GM12878 (cell line): Measurements from ENCODE around the gene ITGBL1. TPM values are rescaled to one million over a fixed set of nuclear protein-coding genes. Genes with fewer than 3 reads are reported as not detected.

Experiments
- ATAC-seq: fragments of 200-7000 bp; cut with Tn5 transposase; 3 replicates; pipeline ENCODE4 v1.9.1; 2020; ENCODE audit warnings: mild to moderate bottlenecking, moderate library complexity
- BruUV-seq: library from RNA; stranded (reverse); fragments of 400-500 nt; replicated peaks from 2 replicates; lab custom pipeline; 2021; lab: Mats Ljungman, UMichigan
- CTCF ChIA-PET: fragments of 300-600 bp; sonication (Branson Sonifier 250); formaldehyde crosslinking; extraction: SDS; loops from one replicate; lab custom pipeline; 2021; ENCODE audit warnings: inconsistent platforms; lab: Yijun Ruan, JAX
- POLR2A ChIA-PET: fragments of 350-600 bp; formaldehyde crosslinking; extraction: SDS; loops from one replicate; lab custom pipeline; 2021; ENCODE audit warnings: inconsistent platforms; lab: Charles Lee
- RAD21 ChIA-PET: fragments of 300-600 bp; sonication (Branson Sonifier 250); formaldehyde crosslinking; loops from one replicate; lab custom pipeline; 2023; ENCODE audit warnings: antibody characterized with exemption; ENCODE audit not compliant: unreplicated experiment; lab: Charles Lee
- SMC1A ChIA-PET: fragments of 300-600 bp; sonication (Branson Sonifier 250); formaldehyde crosslinking; loops from one replicate; lab custom pipeline; 2023; ENCODE audit not compliant: unreplicated experiment, uncharacterized antibody; lab: Charles Lee
- DNase-seq: peaks from one replicate; pipeline ENCODE4 v3.0.0-alpha.2; 2011; ENCODE audit warnings: low read depth, low spot score
- FAIRE-seq: peaks from 3 replicates; lab custom pipeline; 2011; peaks lifted over from hg19 to GRCh38; lab: Jason Lieb, UNC
- H2AFZ ChIP-seq: 2 replicates; pipeline ENCODE4 v1.6.0; 2011; ENCODE audit warnings: low read depth, low read length, control low read depth; ENCODE audit not compliant: control insufficient read depth
- H3K27ac ChIP-seq: 2 replicates; pipeline ENCODE4 v1.5.1; 2011; ENCODE audit warnings: control low read depth; ENCODE audit not compliant: control insufficient read depth, insufficient read depth
- H3K27me3 ChIP-seq, 2 experiments: replicated peaks in 1 of 2; 2 replicates each; pipeline versions ENCODE4 v1.6.0 to v1.6.1; 2011; ENCODE audit warnings: low read length in 1 of 2; ENCODE audit not compliant: control insufficient read depth in 2 of 2, insufficient read depth in 2 of 2
- H3K36me3 ChIP-seq, 2 experiments: 2 replicates each; pipeline ENCODE4 v1.5.1; 2011; ENCODE audit warnings: low read length in 1 of 2; ENCODE audit not compliant: control insufficient read depth in 2 of 2, insufficient read depth in 2 of 2
- H3K4me1 ChIP-seq: 2 replicates; pipeline ENCODE4 v1.6.1; 2011; ENCODE audit warnings: mild to moderate bottlenecking, low read length, moderate library complexity, mixed read lengths; ENCODE audit not compliant: control insufficient read depth, insufficient read depth
- H3K4me2 ChIP-seq: 2 replicates; pipeline ENCODE4 v1.6.0; 2011; ENCODE audit warnings: control low read depth; ENCODE audit not compliant: control insufficient read depth, insufficient read depth
- H3K4me3 ChIP-seq: fragments of 200-600 bp; sonication (generic); 2 replicates; pipeline ENCODE4 v1.5.1; 2016
- H3K79me2 ChIP-seq: 2 replicates; pipeline ENCODE4 v1.6.0; 2011; ENCODE audit warnings: low read length; ENCODE audit not compliant: control insufficient read depth, insufficient read depth
- H3K9ac ChIP-seq: 2 replicates; pipeline ENCODE4 v1.8.0; 2011; ENCODE audit warnings: low read length, control low read depth, mixed read lengths; ENCODE audit not compliant: control insufficient read depth, insufficient read depth
- H3K9me3 ChIP-seq: replicated peaks from 3 replicates; pipeline ENCODE4 v1.5.1; 2011; ENCODE audit warnings: mild to moderate bottlenecking, low read length; ENCODE audit not compliant: control insufficient read depth, insufficient read depth
- H4K20me1 ChIP-seq: 2 replicates; pipeline ENCODE4 v1.6.0; 2011; ENCODE audit not compliant: control insufficient read depth, insufficient read depth
- ESRRA ChIP-seq: IDR thresholded peaks from 2 replicates; pipeline ENCODE4 v1.6.1; 2012; ENCODE audit warnings: mild to moderate bottlenecking, low read length, improper control_type of control experiment
- KAT2A ChIP-seq: conservative IDR thresholded peaks from 2 replicates; pipeline ENCODE4 v1.6.1; 2011; ENCODE audit warnings: low read depth, low read length; ENCODE audit not compliant: control insufficient read depth
- POU2F2 ChIP-seq: IDR thresholded peaks from 3 replicates; pipeline ENCODE4 v1.6.1; 2011; ENCODE audit warnings: low read depth, mild to moderate bottlenecking, low read length, borderline replicate concordance
- SMAD1 ChIP-seq: fragments of 450-650 bp; IDR thresholded peaks from 2 replicates; pipeline ENCODE4 v1.6.1; 2018; ENCODE audit warnings: mild to moderate bottlenecking, low read depth; ENCODE audit not compliant: partially characterized antibody
- ZNF24 ChIP-seq: fragments of 450-650 bp; IDR thresholded peaks from 2 replicates; pipeline ENCODE4 v1.6.1; 2017; ENCODE audit warnings: antibody characterized with exemption, mild to moderate bottlenecking
- WGBS: methylation state at CpG from one replicate; pipeline ENCODE4 v1.1.6; 2016; ENCODE audit warnings: low lambda C conversion rate; ENCODE audit not compliant: insufficient replicate concordance, insufficient coverage; ENCODE audit errors: missing lambda C conversion rate; 5-methylcytosine and 5-hydroxymethylcytosine counted together
- in situ Hi-C: fragments of 300-500 bp; cut with MboI; formaldehyde crosslinking; loops from 9 replicates; pipeline ENCODE4 v1.14.3; 2018; ENCODE audit warnings: mixed read lengths
- intact Hi-C: fragments of 100-400 bp; cut with micrococcal nuclease; formaldehyde crosslinking; loops from one replicate; pipeline ENCODE4 v1.14.2; 2022; ENCODE audit not compliant: unreplicated experiment
- polyA plus RNA-seq, 11 experiments: library from polyadenylated mRNA; depleted of rRNA in 4 of 11; unstranded in 6 of 11; stranded (reverse) in 5 of 11; fragments of >200 nt; fragmentation: Nextera tagmentation in 4 of 11; fragmentation: Illumina TruSeq in 1 of 11; extraction: Ambion mirVana in 4 of 11; extraction: Trizol in 1 of 11; gene quantifications; 1 replicate in 1 of 11; 2 replicates in 10 of 11; pipeline versions ENCODE4 v1.2.1 to v1.2.3, GENCODE V29; 2011 to 2016; ENCODE audit warnings: inconsistent platforms in 2 of 11, missing spikeins in 2 of 11, low read depth in 1 of 11
- total RNA-seq, 4 experiments: library from RNA; depleted of rRNA in 3 of 4; stranded (reverse); fragments of >200 nt in 3 of 4; fragmentation: Illumina TruSeq in 1 of 4; extraction: Trizol in 1 of 4; gene quantifications; 2 replicates each; pipeline versions ENCODE4 v1.2.1 to v1.2.3, GENCODE V29; 2013 to 2021
- TF ChIP-seq, protein P1 (sequence below): fragments of 450-650 bp; IDR thresholded peaks from 2 replicates; pipeline ENCODE4 v1.6.1; 2017; ENCODE audit warnings: mild to moderate bottlenecking, moderate library complexity

The ITGBL1 gene
- total and polyA plus RNA-seq, 10 of the 15 experiments (the other 5 are each of a cell fraction or from before 2014, with no cell fraction given): 0.17 to 2.8 (median 0.28) TPM; not detected in 3

DNA sequence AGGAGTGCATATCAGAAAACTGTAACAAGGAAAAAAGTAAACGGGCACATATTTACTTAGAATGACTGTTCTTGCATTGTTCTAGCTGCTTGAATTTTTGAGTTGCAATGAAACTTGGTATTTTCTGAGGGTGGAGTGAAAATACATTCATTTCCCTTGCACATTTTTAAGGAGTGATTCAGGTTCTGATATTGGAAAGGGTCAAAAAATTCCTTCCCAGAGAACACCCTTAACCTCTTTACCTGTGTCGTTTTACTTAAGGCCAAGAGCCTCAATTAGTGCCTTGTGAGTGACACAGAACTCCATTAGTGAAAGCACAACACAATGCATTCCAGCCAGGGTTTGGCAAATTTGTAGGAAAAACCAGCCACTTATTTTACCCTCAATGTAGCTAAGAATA, 2.3 kb downstream of the ITGBL1 start:
- intact Hi-C loops (no loop called here), in situ Hi-C loops (no loop called here)
- SMC1A ChIA-PET: no interaction called here
- Histone ChIP-seq H3K4me1 (no peaks in the 10 kb centered on the region), H3K9me3 (no peaks in the 10 kb centered on the region), H3K27me3 (no peaks in the 10 kb centered on the region; a peak in 1 of 4 replicates), H4K20me1 (no peaks in the 10 kb centered on the region), H3K9ac (no peak overlapping the region), H3K4me2 (no peak overlapping the region), H3K36me3 (no peaks in the 10 kb centered on the region), H3K79me2 (no peaks in the 10 kb centered on the region), H3K27ac (no peak overlapping the region), H3K4me3 (no peak overlapping the region), H2AFZ (no peak overlapping the region)
- POLR2A ChIA-PET: no interaction called here
- DNase-seq: no peak
- RAD21 ChIA-PET: no interaction called here
- no peak for FAIRE-seq
- ATAC-seq: no peak
- no TSS peak for BruUV-seq
- TF ChIP-seq, protein P1, sequence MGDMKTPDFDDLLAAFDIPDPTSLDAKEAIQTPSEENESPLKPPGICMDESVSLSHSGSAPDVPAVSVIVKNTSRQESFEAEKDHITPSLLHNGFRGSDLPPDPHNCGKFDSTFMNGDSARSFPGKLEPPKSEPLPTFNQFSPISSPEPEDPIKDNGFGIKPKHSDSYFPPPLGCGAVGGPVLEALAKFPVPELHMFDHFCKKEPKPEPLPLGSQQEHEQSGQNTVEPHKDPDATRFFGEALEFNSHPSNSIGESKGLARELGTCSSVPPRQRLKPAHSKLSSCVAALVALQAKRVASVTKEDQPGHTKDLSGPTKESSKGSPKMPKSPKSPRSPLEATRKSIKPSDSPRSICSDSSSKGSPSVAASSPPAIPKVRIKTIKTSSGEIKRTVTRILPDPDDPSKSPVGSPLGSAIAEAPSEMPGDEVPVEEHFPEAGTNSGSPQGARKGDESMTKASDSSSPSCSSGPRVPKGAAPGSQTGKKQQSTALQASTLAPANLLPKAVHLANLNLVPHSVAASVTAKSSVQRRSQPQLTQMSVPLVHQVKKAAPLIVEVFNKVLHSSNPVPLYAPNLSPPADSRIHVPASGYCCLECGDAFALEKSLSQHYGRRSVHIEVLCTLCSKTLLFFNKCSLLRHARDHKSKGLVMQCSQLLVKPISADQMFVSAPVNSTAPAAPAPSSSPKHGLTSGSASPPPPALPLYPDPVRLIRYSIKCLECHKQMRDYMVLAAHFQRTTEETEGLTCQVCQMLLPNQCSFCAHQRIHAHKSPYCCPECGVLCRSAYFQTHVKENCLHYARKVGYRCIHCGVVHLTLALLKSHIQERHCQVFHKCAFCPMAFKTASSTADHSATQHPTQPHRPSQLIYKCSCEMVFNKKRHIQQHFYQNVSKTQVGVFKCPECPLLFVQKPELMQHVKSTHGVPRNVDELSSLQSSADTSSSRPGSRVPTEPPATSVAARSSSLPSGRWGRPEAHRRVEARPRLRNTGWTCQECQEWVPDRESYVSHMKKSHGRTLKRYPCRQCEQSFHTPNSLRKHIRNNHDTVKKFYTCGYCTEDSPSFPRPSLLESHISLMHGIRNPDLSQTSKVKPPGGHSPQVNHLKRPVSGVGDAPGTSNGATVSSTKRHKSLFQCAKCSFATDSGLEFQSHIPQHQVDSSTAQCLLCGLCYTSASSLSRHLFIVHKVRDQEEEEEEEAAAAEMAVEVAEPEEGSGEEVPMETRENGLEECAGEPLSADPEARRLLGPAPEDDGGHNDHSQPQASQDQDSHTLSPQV: no peak
- TF ChIP-seq ESRRA (no peak), ZNF24 (no peak), KAT2A (no peak), POU2F2 (no peak), SMAD1 (no peak)
- CTCF ChIA-PET: no interaction called here
- WGBS: 19% methylated on average over 2 of the region's 2 CpGs
